Measurements from ENCODE around the gene KSR1.

The KSR1 gene

DNA sequence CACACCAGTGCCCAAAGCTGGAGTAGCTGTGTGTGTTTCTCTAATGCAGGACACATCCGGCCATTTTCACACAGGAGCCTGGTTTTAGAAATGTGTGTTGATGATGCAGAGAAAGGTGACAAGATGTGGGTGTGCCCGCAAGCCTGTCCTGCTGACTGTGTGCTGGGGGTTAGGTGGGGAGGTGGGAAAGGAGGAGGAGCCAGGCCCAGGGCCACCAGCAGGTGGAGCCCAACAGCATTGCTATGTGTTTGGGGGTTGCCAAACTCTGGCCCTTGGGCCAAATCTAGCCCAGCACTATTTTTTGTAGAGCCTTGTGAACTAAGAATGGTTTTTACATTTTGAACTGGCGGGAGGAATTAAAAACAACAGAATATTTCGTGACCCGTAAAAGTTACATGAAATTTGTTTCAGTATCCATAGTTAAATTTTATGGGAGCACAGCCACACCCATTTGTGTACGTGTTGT is 113.0 kb downstream of the KSR1 start:
- Mint-ChIP-seq H3K27me3 (no peaks in the 10 kb centered on the region), H3K27ac (no peak overlapping the region), H3K4me3 (no peak overlapping the region), H3K36me3 (ENCODE audit: low read depth) (peaks cover 6% of the 10 kb centered on the region), H3K4me1 (ENCODE audit: low read depth) (peaks cover 30% of the 10 kb centered on the region), H3K9me3 (no peaks in the 10 kb centered on the region)
- intact Hi-C loops (cut with micrococcal nuclease) = no loop called here

DNA sequence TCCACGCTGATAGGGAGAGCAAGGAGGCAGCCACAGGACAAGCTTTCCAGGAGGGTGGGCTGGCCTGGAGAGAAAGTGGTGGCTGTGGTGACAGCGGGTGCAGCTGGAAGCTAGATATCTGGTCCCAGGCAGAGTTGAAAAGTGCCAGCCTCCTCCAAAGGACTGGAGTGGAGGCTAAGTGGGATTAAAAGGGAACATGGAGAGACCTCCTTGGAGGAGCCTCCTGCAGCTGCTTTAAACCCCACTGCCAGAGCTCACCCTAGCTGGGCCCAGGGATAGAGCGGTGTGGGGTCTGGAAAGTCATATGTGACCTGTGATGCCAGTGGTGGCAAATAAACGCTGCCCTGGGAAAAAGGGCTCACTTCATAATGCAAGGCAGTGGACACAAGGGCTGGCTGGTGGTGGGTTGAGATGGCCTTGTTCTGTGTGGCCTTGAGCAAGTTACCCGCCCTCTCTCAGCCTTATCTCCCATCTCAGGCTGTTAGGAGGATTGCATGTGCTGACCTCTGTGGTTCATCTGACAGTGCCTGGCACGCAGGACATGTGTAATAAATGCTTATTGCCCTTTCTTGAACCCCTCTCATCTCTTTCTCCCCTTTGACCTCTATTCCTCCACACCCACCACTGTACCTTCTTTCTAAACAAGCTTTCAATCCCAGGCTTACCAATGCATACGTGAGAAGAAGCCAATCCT is 113.8 kb downstream of the KSR1 start:
- peaks cover 36% of the 10 kb centered on the region for H3K4me1 Mint-ChIP-seq (ENCODE audit: low read depth)
- H3K27me3 Mint-ChIP-seq = no peaks in the 10 kb centered on the region
- H3K27ac Mint-ChIP-seq = no peak overlapping the region
- H3K36me3 Mint-ChIP-seq (ENCODE audit: low read depth) = peaks cover 6% of the 10 kb centered on the region
- H3K4me3 Mint-ChIP-seq = no peak overlapping the region
- intact Hi-C loops (cut with micrococcal nuclease) = no loop called here
- no peaks in the 10 kb centered on the region for H3K9me3 Mint-ChIP-seq

DNA sequence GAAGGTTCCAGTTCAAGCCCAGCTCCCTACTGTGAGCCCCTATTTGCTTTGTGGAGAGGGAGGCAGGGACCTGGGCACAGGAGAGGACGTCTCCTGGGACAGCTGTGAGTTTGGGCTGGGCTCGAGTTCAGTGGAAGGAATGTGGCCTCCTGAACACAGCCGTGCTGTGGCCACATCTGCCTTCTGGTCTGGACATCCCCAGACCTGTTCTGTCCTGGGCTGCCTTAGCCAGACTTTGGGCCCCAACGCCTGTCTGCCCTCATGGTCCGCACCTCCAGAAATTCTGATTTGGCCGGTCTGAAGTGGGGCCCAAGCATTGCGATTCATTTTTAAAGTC is 114.3 kb downstream of the KSR1 start:
- peaks cover 36% of the 10 kb centered on the region for H3K4me1 Mint-ChIP-seq (ENCODE audit: low read depth)
- no peak overlapping the region for H3K4me3 Mint-ChIP-seq
- H3K27ac Mint-ChIP-seq = no peak overlapping the region
- no peaks in the 10 kb centered on the region for H3K9me3 Mint-ChIP-seq
- H3K27me3 Mint-ChIP-seq = no peaks in the 10 kb centered on the region
- peaks cover 6% of the 10 kb centered on the region for H3K36me3 Mint-ChIP-seq (ENCODE audit: low read depth)
- intact Hi-C loops (cut with micrococcal nuclease) = no loop called here

DNA sequence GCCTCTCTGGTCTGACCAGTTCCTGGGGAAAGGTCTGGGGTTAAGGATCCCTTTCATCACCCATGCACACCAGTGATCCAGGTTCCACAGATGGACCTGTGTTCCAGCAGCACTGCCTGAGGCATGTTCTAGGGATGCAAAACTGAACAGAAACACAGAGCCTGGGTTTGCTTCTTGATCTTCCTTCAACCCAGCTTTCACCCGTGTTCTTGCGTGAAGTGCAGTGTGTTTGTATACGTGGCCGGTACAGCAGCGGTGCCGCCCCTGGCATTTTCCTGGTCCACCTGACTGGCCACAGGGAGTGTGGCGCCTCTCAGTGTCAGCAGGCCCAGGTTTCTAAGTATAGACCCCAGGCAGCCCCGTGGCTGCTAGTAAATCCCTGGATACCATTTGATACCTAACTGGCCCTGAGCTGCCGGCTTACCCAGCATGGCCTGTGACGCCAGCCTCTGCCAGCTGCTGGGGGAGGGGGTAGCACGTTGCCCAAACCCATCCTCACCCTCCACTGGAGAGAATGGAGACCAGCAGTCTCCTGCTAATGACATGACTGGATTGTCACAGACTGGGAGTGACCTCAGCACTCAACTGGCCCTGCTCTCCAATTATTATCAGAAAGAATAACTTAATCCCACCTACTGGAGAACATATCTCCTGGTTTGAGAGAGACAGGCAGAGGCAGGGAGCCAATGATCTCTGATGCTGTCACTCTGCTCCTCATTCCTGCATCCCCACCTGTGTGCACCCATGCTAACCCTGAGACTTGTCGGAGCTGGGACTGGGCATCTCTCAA is 115.5 kb downstream of the KSR1 start:
- Mint-ChIP-seq H3K9me3 (no peaks in the 10 kb centered on the region), H3K27ac (no peak overlapping the region), H3K36me3 (ENCODE audit: low read depth) (peaks cover 6% of the 10 kb centered on the region), H3K27me3 (no peaks in the 10 kb centered on the region), H3K4me1 (ENCODE audit: low read depth) (peaks cover 23% of the 10 kb centered on the region), H3K4me3 (no peak overlapping the region)
- intact Hi-C loops (cut with micrococcal nuclease) = no loop called here

DNA sequence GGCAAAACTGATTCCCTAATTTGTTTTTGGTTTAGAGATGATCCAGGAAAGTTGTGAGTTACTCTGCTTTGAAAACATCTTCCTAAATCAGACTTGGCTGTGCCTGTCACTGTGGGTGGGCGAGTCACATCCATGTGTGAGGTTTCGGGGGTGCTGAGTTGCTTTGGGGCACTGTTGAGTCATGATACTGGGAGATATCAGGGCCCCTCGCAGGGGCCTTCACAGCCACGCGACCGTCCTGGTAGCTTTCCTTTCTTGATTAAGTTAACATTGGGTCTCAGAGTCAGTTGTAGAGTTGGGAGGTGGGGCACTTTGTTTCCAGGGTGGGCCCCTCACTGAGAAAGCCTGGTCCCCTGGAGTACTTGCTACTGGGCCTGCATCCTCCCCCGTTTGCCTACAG is 116.4 kb downstream of the KSR1 start:
- H3K9me3 Mint-ChIP-seq = no peaks in the 10 kb centered on the region
- intact Hi-C loops (cut with micrococcal nuclease) = no loop called here
- H3K27ac Mint-ChIP-seq = no peak overlapping the region
- H3K27me3 Mint-ChIP-seq = no peaks in the 10 kb centered on the region
- no peak overlapping the region for H3K4me3 Mint-ChIP-seq
- H3K36me3 Mint-ChIP-seq (ENCODE audit: low read depth) = peaks cover 6% of the 10 kb centered on the region
- H3K4me1 Mint-ChIP-seq (ENCODE audit: low read depth) = peaks cover 20% of the 10 kb centered on the region

DNA sequence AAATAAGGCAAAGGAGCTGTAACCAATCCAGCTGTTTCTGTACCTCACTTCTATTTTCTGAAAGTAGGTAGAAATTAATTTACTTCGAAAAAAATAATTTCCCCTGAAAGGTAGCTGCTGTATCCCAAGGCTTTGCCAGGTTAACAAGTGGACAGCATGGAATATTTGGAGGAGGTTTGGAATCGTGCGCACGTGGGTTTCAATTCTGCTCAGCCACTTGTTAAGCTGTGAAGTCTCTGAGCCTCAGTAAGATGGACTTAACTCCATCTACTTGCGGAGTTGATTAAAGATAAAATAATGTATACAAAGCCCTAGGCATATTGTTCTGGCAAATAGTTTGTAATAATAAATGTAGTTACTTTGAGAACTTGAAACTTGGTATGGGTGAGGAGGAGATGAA is 117.3 kb downstream of the KSR1 start:
- Mint-ChIP-seq H3K27ac (no peak overlapping the region), H3K4me1 (ENCODE audit: low read depth) (peaks cover 20% of the 10 kb centered on the region), H3K27me3 (no peaks in the 10 kb centered on the region), H3K4me3 (no peak overlapping the region), H3K36me3 (ENCODE audit: low read depth) (no peaks in the 10 kb centered on the region), H3K9me3 (no peaks in the 10 kb centered on the region)
- intact Hi-C loops (cut with micrococcal nuclease) = no loop called here

DNA sequence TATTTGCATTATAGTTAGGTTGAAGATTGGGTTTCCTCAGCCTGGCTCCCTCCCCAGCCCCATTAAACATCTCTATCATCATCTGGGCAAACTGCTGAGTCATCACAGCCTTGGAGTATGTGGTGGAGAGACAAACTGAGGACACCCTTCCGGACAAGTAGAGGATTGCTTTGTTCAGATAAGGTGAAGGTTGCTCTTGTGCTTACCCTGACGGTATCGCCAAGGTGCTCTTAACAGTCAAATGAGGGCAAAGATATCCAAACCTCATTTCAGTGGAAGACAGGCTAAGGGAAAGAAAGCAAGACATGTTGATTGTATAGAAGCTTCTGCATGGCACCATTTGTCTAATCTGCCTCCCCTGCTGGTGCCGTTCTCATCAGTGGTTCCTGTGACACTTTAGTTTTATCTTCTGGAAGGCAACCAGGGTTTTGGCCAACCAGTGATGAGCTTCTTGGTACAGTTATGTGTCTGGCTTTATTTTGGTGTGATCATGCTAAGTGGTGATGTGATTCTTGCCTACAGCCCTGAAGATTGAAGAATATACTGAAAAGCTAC is 117.8 kb downstream of the KSR1 start:
- no peaks in the 10 kb centered on the region for H3K27me3 Mint-ChIP-seq
- H3K27ac Mint-ChIP-seq = no peak overlapping the region
- H3K4me1 Mint-ChIP-seq (ENCODE audit: low read depth) = peaks cover 20% of the 10 kb centered on the region
- no peaks in the 10 kb centered on the region for H3K9me3 Mint-ChIP-seq
- H3K4me3 Mint-ChIP-seq = no peak overlapping the region
- intact Hi-C loops (cut with micrococcal nuclease) = no loop called here
- no peaks in the 10 kb centered on the region for H3K36me3 Mint-ChIP-seq (ENCODE audit: low read depth)

DNA sequence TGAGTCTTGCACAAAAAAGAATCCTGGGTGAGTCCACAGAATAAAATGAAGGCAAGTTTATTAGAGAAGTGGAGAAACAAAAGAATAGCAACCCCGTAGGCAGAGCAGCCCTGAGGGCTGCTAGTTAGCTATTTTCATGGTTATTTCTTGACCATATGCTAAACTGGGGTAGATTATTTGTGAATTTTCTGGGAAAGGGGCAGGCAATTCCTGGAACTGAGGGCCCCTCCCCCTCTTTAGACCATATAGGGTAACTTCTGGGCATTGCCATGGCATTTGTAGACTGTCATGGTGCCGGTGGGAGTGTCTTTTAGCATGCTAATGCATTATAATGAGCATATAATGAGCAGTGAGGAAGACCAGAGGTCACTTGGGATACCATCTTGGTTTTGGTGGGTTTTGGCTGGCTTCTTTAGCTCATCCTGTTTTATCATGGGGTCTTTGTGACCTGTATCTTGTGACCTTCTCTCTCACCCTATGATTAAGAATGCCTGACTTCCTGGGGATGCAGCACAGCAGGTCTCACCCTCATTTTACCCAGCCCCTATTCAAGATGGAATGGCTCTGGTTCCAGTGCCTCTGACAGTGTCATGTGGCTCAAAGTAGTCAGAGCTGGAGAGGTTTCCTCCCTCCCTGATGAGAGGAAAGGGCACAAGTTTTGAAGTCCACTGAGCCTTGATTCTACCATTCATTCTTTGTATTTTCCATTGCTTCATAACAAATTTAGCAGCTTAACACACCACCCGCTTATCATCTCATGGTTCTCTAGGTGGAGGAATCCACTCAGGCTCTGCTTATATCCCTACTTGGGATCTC is 119.1 kb downstream of the KSR1 start:
- no peaks in the 10 kb centered on the region for H3K27me3 Mint-ChIP-seq
- no peaks in the 10 kb centered on the region for H3K9me3 Mint-ChIP-seq
- intact Hi-C loops (cut with micrococcal nuclease) = no loop called here
- H3K27ac Mint-ChIP-seq = no peak overlapping the region
- H3K4me3 Mint-ChIP-seq = no peak overlapping the region
- H3K36me3 Mint-ChIP-seq (ENCODE audit: low read depth) = no peaks in the 10 kb centered on the region
- peaks cover 13% of the 10 kb centered on the region for H3K4me1 Mint-ChIP-seq (ENCODE audit: low read depth)

DNA sequence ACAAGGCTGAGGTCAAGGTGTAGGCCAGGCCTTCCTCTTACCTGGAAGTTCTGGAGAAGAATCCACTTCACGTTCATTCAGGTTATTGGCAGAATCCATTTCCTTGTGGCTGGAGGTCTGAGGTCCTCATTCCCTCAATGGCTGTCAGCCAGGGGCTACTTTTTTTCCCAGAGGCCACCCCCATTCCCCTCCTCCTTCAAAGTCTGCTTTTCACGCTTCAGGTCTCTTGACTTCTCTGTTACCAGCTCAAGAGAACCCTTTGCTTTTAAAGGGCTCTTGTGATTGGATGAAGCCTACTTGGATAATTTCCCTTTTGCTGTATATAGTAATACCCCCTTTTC is 119.6 kb downstream of the KSR1 start:
- H3K27ac Mint-ChIP-seq = no peak overlapping the region
- no peaks in the 10 kb centered on the region for H3K27me3 Mint-ChIP-seq
- H3K4me1 Mint-ChIP-seq (ENCODE audit: low read depth) = peaks cover 15% of the 10 kb centered on the region
- intact Hi-C loops (cut with micrococcal nuclease) = no loop called here
- no peaks in the 10 kb centered on the region for H3K9me3 Mint-ChIP-seq
- no peaks in the 10 kb centered on the region for H3K36me3 Mint-ChIP-seq (ENCODE audit: low read depth)
- H3K4me3 Mint-ChIP-seq = no peak overlapping the region

DNA sequence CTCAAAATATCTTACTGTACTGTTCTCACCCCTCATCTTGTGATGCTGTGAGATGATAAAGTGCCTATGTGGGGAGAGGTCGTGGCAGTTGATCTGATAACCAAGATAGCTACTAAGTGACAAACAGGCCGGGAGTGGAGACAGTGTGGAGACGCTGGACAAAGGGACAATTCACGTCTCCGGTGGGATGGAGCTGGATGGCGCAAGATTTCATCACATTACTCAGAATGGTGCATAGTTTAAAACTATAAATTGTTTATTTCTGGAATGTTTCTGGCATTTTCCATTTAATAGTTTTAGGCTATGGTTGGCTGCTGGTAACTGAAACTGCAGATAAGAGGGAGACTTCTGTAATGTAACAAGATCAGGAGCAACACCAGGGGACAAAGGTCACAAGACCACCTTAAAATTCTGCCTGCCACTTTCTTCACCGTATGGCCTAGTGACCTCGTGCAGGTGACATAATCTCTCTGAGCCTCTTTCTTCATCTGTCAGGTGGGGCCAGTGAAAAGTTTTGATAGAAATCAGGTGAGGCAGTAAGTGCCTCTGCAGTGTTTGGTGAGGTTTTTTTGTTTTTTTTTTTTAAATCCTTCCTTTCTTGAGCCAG is 120.3 kb downstream of the KSR1 start:
- intact Hi-C loops (cut with micrococcal nuclease) = no loop called here
- H3K4me1 Mint-ChIP-seq (ENCODE audit: low read depth) = peaks cover 22% of the 10 kb centered on the region
- H3K4me3 Mint-ChIP-seq = no peak overlapping the region
- no peak overlapping the region for H3K27ac Mint-ChIP-seq
- no peaks in the 10 kb centered on the region for H3K9me3 Mint-ChIP-seq
- H3K27me3 Mint-ChIP-seq = no peaks in the 10 kb centered on the region
- H3K36me3 Mint-ChIP-seq (ENCODE audit: low read depth) = no peaks in the 10 kb centered on the region

DNA sequence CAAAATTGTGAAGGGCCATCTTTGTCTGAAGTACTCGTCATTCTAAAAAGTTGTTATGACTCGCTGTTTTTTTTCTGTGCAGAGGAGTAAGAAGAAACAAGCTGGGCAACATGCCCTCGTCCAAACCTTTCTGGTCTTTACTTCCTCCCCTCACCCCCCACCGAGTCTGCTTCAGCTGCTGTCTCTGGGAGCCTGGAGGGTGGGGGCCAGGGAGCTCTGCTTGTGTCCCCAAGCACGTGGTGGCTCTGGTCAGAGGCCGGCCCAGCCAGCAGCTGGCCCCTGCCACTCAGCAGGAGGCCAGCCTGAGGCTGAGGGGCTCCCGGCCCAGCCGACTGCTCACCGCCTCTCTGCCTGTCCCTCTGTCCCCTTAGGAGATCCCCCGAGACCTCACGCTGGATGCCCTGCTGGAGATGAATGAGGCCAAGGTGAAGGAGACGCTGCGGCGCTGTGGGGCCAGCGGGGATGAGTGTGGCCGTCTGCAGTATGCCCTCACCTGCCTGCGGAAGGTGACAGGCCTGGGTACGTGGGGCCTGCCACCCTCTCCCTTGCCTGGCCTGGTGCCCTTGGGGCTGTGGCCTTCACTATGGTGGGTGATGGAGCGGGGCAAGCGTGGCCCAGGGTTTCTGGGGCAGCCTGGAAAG is 121.0 kb downstream of the KSR1 start:
- Mint-ChIP-seq H3K27me3 (no peaks in the 10 kb centered on the region), H3K4me1 (ENCODE audit: low read depth) (peaks cover 28% of the 10 kb centered on the region), H3K36me3 (ENCODE audit: low read depth) (no peaks in the 10 kb centered on the region), H3K4me3 (no peak overlapping the region), H3K27ac (no peak overlapping the region), H3K9me3 (no peaks in the 10 kb centered on the region)
- intact Hi-C loops (cut with micrococcal nuclease) = no loop called here

DNA sequence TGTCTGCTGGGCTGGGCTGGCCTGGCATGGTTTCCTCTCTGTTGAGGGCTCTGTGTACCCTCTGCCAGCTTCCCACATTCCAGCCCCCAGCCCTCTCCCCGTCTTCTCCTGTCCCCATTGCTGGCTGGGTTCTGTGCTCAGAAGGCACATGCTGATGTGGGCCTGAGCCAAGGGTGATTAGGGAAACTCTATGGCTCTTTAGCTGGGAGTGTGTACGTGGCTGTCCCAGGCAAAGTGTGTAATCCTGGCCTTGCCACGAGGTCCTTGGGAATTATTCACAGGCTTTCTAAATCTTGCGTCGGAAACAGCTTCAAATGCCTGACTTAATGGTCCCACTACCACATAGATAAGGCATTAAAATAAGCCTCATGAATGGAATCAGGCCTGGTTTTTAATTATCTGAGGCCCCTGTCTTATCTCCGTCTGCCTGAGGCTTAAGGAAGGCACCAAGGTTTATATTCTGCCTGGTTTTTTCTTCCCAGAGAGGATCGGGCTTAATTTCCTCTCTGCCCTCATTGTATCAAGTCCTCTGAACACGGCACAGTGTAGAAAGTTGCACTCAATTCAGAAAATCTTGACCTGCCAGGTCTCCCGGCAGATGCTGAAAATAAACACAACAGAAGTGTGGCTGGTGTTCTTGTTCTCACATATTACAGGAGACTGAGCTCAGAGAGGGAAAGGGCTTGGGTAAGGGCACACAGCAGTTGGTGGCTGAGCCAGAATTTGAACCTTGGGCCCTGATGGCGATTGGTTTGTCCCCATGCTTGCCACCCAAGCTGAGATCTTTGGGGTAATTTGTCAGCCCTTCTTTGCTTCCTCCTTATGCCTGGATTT is 121.9 kb downstream of the KSR1 start:
- Mint-ChIP-seq H3K9me3 (no peaks in the 10 kb centered on the region), H3K4me1 (ENCODE audit: low read depth) (peaks cover 28% of the 10 kb centered on the region), H3K27me3 (no peaks in the 10 kb centered on the region), H3K36me3 (ENCODE audit: low read depth) (peaks cover 6% of the 10 kb centered on the region), H3K27ac (no peak overlapping the region), H3K4me3 (no peak overlapping the region)
- intact Hi-C loops (cut with micrococcal nuclease) = no loop called here

DNA sequence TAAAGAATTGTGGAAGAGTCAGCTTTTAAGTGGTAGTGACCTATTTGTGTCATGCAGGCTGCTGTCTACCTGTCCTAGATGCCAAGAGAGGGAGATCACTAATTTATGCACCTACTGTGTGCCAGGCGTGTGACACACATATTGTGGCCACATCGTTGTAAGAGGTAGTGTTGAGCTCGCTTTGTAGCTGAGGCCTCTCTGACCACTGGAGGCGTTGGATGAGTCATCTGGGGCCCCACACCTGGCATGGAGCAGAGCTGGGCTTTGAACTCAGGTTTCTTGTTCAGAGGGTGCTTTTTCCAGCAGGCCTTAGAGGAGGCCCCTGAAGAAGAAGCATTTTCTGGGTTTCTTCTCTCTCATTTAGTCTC is 122.5 kb downstream of the KSR1 start:
- Mint-ChIP-seq H3K4me3 (no peak overlapping the region), H3K9me3 (no peaks in the 10 kb centered on the region), H3K27ac (no peak overlapping the region), H3K27me3 (no peaks in the 10 kb centered on the region), H3K4me1 (ENCODE audit: low read depth) (peaks cover 25% of the 10 kb centered on the region), H3K36me3 (ENCODE audit: low read depth) (peaks cover 12% of the 10 kb centered on the region)
- intact Hi-C loops (cut with micrococcal nuclease) = no loop called here
